ENCODE measurements around the gene SSH3. TPM values are rescaled to one million over a fixed set of nuclear protein-coding genes. Genes with fewer than 3 reads are reported as not detected.
A peak's percentile ranks its signal among the peaks of the same experiment; 100 is the strongest.

The SSH3 gene
- total RNA-seq, 2 experiments from 2014 or later, result 7.4 to 9.1 TPM

DNA sequence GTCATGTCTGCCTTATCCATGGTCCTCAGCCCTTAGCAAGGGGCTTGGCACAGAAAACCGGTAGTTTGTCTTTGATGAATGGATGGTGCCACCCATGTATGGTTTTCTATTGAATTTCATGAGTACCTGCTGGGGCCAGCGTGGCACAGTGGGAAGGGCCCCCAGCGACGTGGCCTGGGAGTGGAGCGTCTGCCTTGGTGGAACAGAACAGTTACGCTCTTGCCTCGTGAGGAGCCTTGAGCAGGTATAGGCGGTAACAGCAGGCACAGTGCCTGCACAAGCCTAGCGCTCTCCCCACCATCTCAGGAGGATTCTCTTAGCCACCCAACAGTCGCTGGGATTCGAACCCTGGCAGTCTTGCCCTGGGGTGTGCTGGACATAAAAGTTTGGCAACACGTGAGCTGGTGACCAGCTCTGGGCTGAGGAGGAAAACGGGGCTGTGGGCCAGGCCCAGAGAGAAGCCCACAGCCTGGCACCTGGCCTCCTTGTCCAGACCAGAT, 3.0 kb upstream of the SSH3 start:
- peaks cover 14% of the 10 kb centered on the region for H3K9me3 Mint-ChIP-seq
- ChIA-PET POLR2A (interaction anchor here (0.7 to 6.9 kb wide), 5 partner anchors 10 to 60 kb away, joined by 3 to 88 read pairs (median 4); partner anchors contain the start of gene ANKRD13D), CTCF (interaction anchor here (0.9 to 1.3 kb wide), 2 partner anchors 45 to 51 kb away, joined by 3 to 4 read pairs; no protein-coding TSS in a partner anchor)
- TF ChIP-seq, protein P1, sequence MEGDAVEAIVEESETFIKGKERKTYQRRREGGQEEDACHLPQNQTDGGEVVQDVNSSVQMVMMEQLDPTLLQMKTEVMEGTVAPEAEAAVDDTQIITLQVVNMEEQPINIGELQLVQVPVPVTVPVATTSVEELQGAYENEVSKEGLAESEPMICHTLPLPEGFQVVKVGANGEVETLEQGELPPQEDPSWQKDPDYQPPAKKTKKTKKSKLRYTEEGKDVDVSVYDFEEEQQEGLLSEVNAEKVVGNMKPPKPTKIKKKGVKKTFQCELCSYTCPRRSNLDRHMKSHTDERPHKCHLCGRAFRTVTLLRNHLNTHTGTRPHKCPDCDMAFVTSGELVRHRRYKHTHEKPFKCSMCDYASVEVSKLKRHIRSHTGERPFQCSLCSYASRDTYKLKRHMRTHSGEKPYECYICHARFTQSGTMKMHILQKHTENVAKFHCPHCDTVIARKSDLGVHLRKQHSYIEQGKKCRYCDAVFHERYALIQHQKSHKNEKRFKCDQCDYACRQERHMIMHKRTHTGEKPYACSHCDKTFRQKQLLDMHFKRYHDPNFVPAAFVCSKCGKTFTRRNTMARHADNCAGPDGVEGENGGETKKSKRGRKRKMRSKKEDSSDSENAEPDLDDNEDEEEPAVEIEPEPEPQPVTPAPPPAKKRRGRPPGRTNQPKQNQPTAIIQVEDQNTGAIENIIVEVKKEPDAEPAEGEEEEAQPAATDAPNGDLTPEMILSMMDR (IDR thresholded peaks at IDR 0.05), result no peak
- H3K4me3 Mint-ChIP-seq, result no peak overlapping the region
- DNase-seq (no peak), ATAC-seq (no peak)
- no peaks in the 10 kb centered on the region for H3K27me3 Mint-ChIP-seq
- intact Hi-C loops (cut with micrococcal nuclease), result no loop called here
- H3K27ac Mint-ChIP-seq, result no peak overlapping the region
- H3K4me1 Mint-ChIP-seq (ENCODE audit: low read depth), result peaks cover 18% of the 10 kb centered on the region
- H3K36me3 Mint-ChIP-seq (ENCODE audit: low read depth), result peaks cover 42% of the 10 kb centered on the region

DNA sequence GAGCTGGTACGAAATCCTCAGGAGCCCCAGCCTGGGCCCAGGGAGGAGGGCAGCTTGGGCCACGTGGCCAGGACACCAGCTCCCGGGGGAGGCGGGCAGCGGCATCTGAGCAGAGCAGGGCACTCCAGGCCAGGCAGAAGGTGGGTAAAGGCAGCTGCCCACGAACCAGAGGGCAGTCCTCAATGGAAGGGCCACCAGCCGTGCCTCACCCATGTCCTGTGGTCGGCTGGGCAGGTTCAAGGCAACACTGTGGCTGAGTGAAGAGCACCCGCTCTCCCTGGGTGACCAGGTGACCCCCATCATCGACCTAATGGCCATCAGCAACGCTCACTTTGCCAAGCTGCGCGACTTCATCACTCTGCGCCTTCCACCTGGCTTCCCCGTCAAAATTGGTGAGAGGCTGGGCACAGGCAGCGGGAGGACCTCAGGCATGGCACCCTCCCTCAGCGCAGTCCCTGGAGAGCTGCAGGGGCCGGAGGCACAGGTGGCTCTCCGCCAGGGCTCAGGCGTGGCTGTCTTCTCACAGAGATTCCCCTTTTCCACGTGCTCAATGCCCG, 2.5 kb upstream of the SSH3 start:
- Mint-ChIP-seq H3K27me3 (no peaks in the 10 kb centered on the region), H3K27ac (no peak overlapping the region), H3K9me3 (peaks cover 12% of the 10 kb centered on the region), H3K4me3 (no peak overlapping the region), H3K4me1 (ENCODE audit: low read depth) (peaks cover 18% of the 10 kb centered on the region), H3K36me3 (ENCODE audit: low read depth) (peaks cover 38% of the 10 kb centered on the region)
- DNase-seq, result no peak
- intact Hi-C loops (cut with micrococcal nuclease), result no loop called here
- ATAC-seq, result no peak
- POLR2A ChIA-PET, result interaction anchor here (0.7 to 6.9 kb wide), 4 partner anchors 11 to 61 kb away, joined by 3 to 88 read pairs (median 4); partner anchors contain the start of gene ANKRD13D
- CTCF ChIA-PET, result interaction anchor here (0.7 to 1.3 kb wide), 3 partner anchors 23 to 51 kb away, joined by 3 to 4 read pairs (median 3); no protein-coding TSS in a partner anchor
- TF ChIP-seq, protein P1 (IDR thresholded peaks at IDR 0.05), result no peak

DNA sequence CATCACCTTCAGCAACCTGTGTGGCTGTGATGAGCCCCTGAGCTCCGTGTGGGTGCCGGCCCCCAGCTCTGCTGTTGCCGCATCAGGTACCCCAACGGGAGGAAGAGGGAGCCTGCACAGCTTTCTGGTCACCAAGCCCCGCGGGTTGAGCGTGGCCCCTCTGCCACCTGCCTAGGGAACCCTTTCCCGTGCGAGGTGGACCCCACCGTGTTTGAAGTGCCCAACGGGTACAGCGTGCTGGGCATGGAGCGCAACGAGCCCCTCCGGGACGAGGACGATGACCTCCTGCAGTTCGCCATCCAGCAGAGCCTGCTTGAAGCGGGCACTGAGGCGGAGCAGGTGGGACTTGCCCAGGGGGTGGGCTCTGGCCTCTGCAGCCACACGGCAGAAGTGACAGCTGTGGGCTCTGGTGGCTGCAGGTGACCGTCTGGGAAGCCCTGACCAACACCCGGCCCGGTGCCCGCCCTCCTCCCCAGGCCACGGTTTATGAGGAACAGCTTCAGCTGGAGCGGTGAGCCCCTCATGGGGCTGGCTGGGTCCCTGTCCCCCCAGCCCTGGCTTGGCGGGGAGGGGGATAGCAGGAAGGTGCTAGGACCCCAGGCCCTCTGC, 1.9 kb upstream of the SSH3 start:
- POLR2A ChIA-PET, result interaction anchor here (0.7 to 6.9 kb wide), 3 partner anchors 11 to 34 kb away, joined by 3 to 88 read pairs (median 4); partner anchors contain the start of gene ANKRD13D
- TF ChIP-seq, protein P1 (IDR thresholded peaks at IDR 0.05), result no peak
- intact Hi-C loops (cut with micrococcal nuclease), result no loop called here
- H3K27ac Mint-ChIP-seq, result no peak overlapping the region
- ATAC-seq, result no peak
- CTCF ChIA-PET, result interaction anchor here (0.7 to 4.5 kb wide), 3 partner anchors 15 to 44 kb away, joined by 3 to 23 read pairs (median 3); no protein-coding TSS in a partner anchor
- H3K4me1 Mint-ChIP-seq (ENCODE audit: low read depth), result peaks cover 18% of the 10 kb centered on the region
- H3K9me3 Mint-ChIP-seq, result peaks cover 6% of the 10 kb centered on the region
- DNase-seq, result no peak
- no peaks in the 10 kb centered on the region for H3K27me3 Mint-ChIP-seq
- H3K36me3 Mint-ChIP-seq (ENCODE audit: low read depth), result peaks cover 33% of the 10 kb centered on the region
- no peak overlapping the region for H3K4me3 Mint-ChIP-seq

DNA sequence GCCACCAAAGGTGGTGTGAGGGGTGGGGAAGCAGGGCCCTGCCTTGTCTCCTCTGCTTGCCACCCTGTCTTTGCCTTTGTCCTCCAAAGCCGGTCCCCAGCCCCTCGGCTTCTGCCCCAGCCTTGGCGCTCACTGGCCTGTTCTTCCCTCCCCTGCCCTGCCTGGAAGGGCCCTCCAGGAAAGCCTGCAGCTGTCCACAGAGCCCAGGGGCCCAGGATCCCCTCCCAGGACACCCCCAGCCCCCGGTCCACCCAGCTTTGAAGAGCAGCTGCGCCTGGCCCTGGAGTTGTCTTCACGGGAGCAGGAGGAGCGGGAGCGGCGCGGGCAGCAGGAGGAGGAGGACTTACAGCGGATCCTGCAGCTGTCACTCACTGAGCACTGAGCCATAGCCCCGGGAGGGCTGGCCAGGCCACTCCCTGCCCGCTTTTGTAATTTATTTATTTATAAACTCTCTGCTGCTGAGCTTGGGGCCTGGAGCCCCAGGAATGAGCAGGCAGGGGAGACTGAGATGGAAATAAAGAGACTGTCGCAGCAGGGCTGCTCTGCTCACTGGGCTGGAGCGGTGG, 1.3 kb upstream of the SSH3 start:
- H3K36me3 Mint-ChIP-seq (ENCODE audit: low read depth), result peaks cover 26% of the 10 kb centered on the region
- H3K9me3 Mint-ChIP-seq, result no peaks in the 10 kb centered on the region
- CTCF ChIA-PET, result interaction anchor here (0.8 to 4.5 kb wide), 5 partner anchors 15 to 51 kb away, joined by 3 to 23 read pairs (median 4); partner anchors contain the start of gene POLD4
- no peak overlapping the region for H3K27ac Mint-ChIP-seq
- POLR2A ChIA-PET, result interaction anchor here (0.8 to 6.9 kb wide), 7 partner anchors 12 to 101 kb away, joined by 3 to 88 read pairs (median 3); partner anchors contain the start of gene ANKRD13D
- peak overlapping the region; percentile 45 for H3K4me3 Mint-ChIP-seq
- ATAC-seq, result no peak
- intact Hi-C loops (cut with micrococcal nuclease), result no loop called here
- H3K27me3 Mint-ChIP-seq, result no peaks in the 10 kb centered on the region
- TF ChIP-seq, protein P1 (IDR thresholded peaks at IDR 0.05), result no peak
- H3K4me1 Mint-ChIP-seq (ENCODE audit: low read depth), result peaks cover 14% of the 10 kb centered on the region
- DNase-seq, result no peak
